K562 (cell line): ENCODE data around the gene ZNF646. TPM values are rescaled to one million over a fixed set of nuclear protein-coding genes. Genes with fewer than 3 reads are reported as not detected.

ENCODE experiments used
- ARID4B ChIP-seq: sonication (generic); formaldehyde crosslinking; IDR thresholded peaks from 2 replicates; pipeline ENCODE4 v1.8.0; 2022; ENCODE audit warnings: mild to moderate bottlenecking, missing genetic modification reagents
- CBX3 ChIP-seq, 2 experiments: IDR thresholded peaks; 1 replicate in 1 of 2; 2 replicates in 1 of 2; pipeline ENCODE4 v1.6.1; 2012; ENCODE audit warnings: inconsistent platforms in 2 of 2, low read length in 2 of 2, borderline replicate concordance in 1 of 2, control low read depth in 1 of 2
- CREB5 ChIP-seq: fragments of 250-450 bp; sonication (Bioruptor Pico); IDR thresholded peaks from 2 replicates; pipeline ENCODE4 v1.5.0; 2020; ENCODE audit warnings: mild to moderate bottlenecking
- DEAF1 ChIP-seq: fragments of 450-650 bp; formaldehyde crosslinking; IDR thresholded peaks from 2 replicates; pipeline ENCODE4 v1.4.0; 2020; ENCODE audit warnings: mild to moderate bottlenecking, moderate library complexity
- ETS1 ChIP-seq: conservative IDR thresholded peaks from 2 replicates; pipeline ENCODE4 v1.6.1; 2011; ENCODE audit warnings: low read depth, mild to moderate bottlenecking, low read length; ENCODE audit not compliant: control insufficient read depth
- MLX ChIP-seq, 2 experiments: fragments of 450-650 bp in 1 of 2; sonication (generic) in 1 of 2; formaldehyde crosslinking; conservative IDR thresholded peaks; 2 replicates each; pipeline versions ENCODE4 v1.4.0 to v1.8.1; 2020 to 2022; ENCODE audit warnings: mild to moderate bottlenecking in 1 of 2, missing genetic modification reagents in 1 of 2
- NCOA4 ChIP-seq: fragments of 450-650 bp; IDR thresholded peaks from 2 replicates; pipeline ENCODE4 v1.6.1; 2018; ENCODE audit warnings: mild to moderate bottlenecking; ENCODE audit not compliant: partially characterized antibody
- NFRKB ChIP-seq: fragments of 450-650 bp; IDR thresholded peaks from 2 replicates; pipeline ENCODE4 v1.6.1; 2016; ENCODE audit warnings: low read depth
- NR3C1 ChIP-seq: sonication (generic); formaldehyde crosslinking; IDR thresholded peaks from 2 replicates; pipeline ENCODE4 v1.8.1; 2022; ENCODE audit warnings: missing genetic modification reagents
- NR4A1 ChIP-seq, 2 experiments: fragments of 250-450 bp in 1 of 2; fragments of 450-650 bp in 1 of 2; sonication (Bioruptor Pico) in 1 of 2; IDR thresholded peaks; 2 replicates each; pipeline versions ENCODE4 v1.4.0 to v1.6.1; 2016 to 2020; ENCODE audit warnings: mild to moderate bottlenecking in 2 of 2, missing compliant biosample characterization in 1 of 2, missing genetic modification characterization in 1 of 2, moderate library complexity in 1 of 2
- POLR2AphosphoS2 ChIP-seq: IDR thresholded peaks from 2 replicates; pipeline ENCODE4 v1.6.1; 2012; ENCODE audit warnings: low read length, improper control_type of control experiment
- RNF2 ChIP-seq: sonication (generic); IDR thresholded peaks from 2 replicates; pipeline ENCODE4 v1.6.1; 2016
- TARDBP ChIP-seq: fragments of 450-650 bp; IDR thresholded peaks from 2 replicates; pipeline ENCODE4 v1.6.1; 2016
- THRB ChIP-seq: fragments of 450-650 bp; formaldehyde crosslinking; conservative IDR thresholded peaks from 2 replicates; pipeline ENCODE4 v1.4.0; 2022; ENCODE audit warnings: mild to moderate bottlenecking, missing genetic modification characterization
- ZBED1 ChIP-seq: IDR thresholded peaks from 2 replicates; pipeline ENCODE4 v1.6.1; 2014
- ZKSCAN3 ChIP-seq: fragments of 250-450 bp; sonication (Bioruptor Pico); IDR thresholded peaks from 2 replicates; pipeline ENCODE4 v1.4.0; 2020
- ZNF134 ChIP-seq: fragments of 250-450 bp; sonication (Bioruptor Pico); conservative IDR thresholded peaks from 2 replicates; pipeline ENCODE4 v1.4.0; 2020
- polyA plus RNA-seq, 8 experiments: library from polyadenylated mRNA; depleted of rRNA in 4 of 8; stranded (reverse) in 5 of 8; unstranded in 3 of 8; fragments of >200 nt; fragmentation: Nextera tagmentation in 2 of 8; fragmentation: Illumina TruSeq in 1 of 8; extraction: Ambion mirVana in 2 of 8; extraction: Trizol in 1 of 8; gene quantifications; 2 replicates each; pipeline versions ENCODE4 v1.2.1 to v1.2.3, GENCODE V29; 2011 to 2014; ENCODE audit warnings: inconsistent platforms in 1 of 8, missing spikeins in 1 of 8
- total RNA-seq, 7 experiments: library from RNA; depleted of rRNA in 6 of 7; stranded (reverse); fragments of >200 nt in 6 of 7; fragmentation: Illumina TruSeq in 2 of 7; extraction: Trizol in 2 of 7; gene quantifications; 2 replicates each; pipeline versions ENCODE4 v1.2.1 to v1.2.3, GENCODE V29; 2011 to 2021; ENCODE audit warnings: low replicate concordance in 1 of 7

Gene ZNF646
- total and polyA plus RNA-seq, 9 of the 15 experiments (the other 6 are each of a cell fraction or from before 2014, with no cell fraction given): 0.08 to 20.6 (median 8.0) TPM

GRCh38 chr16:31108035-31108793, 34.0 kb downstream of the ZNF646 start, which contains the start of gene BCKDK (continued):
- TF ChIP-seq CREB5: no peak
- peak; percentile 94 for TF ChIP-seq ETS1
- no peak; the same call in 1 of the 2 replicates for TF ChIP-seq TARDBP
- no peak for TF ChIP-seq NR4A1 (CRISPR knock-in tag; IDR thresholded peaks at IDR 0.05)
- TF ChIP-seq NR4A1 (tag; IDR thresholded peaks at IDR 0.05): no peak
- TF ChIP-seq NR3C1 (CRISPR knock-in tag): no peak
- TF ChIP-seq DEAF1 (CRISPR knock-in tag): no peak
- no peak for TF ChIP-seq ZKSCAN3 (CRISPR knock-in tag)
- TF ChIP-seq MLX (CRISPR knock-in tag; conservative IDR thresholded peaks at IDR 0.05): no peak
- TF ChIP-seq ZNF134 (CRISPR knock-in tag): no peak
- no peak for TF ChIP-seq CBX3 (IDR thresholded peaks at IDR 0.05; ENCODE audit: borderline replicate concordance in 1 of 2, low read length in 2 of 2)
- no peak for TF ChIP-seq THRB
- TF ChIP-seq NCOA4: no peak
- peak; percentile 78; the same call in 1 of the 2 replicates for TF ChIP-seq ARID4B (CRISPR knock-in tag)
- no peak for TF ChIP-seq POLR2AphosphoS2
- no peak for TF ChIP-seq RNF2
- TF ChIP-seq ZBED1: no peak
- TF ChIP-seq NFRKB: no peak
